Ishikawa (cell line): ENCODE results near the gene COA1.

Experiments used
- EP300 ChIP-seq: IDR thresholded peaks from 2 replicates; pipeline ENCODE4 v1.6.1; 2012; ENCODE audit warnings: borderline replicate concordance
- RAD21 ChIP-seq: IDR thresholded peaks from 2 replicates; pipeline ENCODE4 v1.6.1; 2012; ENCODE audit warnings: low read depth
- ZBTB7A ChIP-seq: IDR thresholded peaks from 2 replicates; pipeline ENCODE4 v1.6.1; 2012; ENCODE audit warnings: low read depth

DNA sequence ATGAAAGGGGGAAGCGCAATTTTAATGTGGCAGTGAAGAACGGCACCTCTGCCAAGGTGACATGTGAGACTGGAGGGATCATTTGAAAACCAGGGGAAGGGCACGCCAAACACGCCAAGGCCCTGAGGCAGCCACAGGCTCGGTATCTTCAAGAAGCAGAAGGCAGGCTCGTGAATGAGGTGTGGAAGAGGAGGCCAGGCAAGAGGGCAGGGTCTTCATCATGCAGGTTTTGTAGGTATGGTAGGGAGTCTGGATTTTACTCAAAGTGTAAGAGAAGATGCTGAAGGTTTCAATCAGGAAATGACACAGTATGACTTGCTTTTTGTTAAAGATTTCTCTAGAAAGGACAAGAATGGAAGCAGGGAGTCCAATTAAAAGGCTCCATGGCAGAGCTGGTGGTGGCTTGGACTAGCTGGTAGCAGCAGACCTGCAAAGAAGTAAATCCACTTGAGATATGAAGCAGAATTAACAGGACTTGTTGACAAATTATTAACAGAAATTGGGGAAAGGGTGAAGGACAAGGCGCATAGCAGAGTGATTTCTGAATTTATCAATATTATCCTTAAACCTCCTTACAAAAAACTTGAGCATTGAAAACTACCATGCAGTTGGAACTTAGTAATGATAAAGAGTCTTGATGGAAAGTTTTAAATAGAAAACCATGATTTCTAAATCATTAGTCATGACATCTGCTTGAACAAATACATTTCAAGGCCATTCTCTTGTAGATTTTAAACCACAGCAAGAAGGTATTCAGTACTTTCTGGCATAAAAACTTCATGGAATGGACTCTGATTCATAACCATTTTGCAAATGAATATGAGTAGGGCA lies 70.4 kb downstream of the COA1 start:
- TF ChIP-seq RAD21 = no peak
- TF ChIP-seq EP300 = no peak
- TF ChIP-seq ZBTB7A = no peak
